Measurements from ENCODE around the gene TSPAN17. TPM values are rescaled to one million over a fixed set of nuclear protein-coding genes. Genes with fewer than 3 reads are reported as not detected.

Gene TSPAN17
- total RNA-seq, 1 experiment from 2014 or later: 50.1 TPM

DNA sequence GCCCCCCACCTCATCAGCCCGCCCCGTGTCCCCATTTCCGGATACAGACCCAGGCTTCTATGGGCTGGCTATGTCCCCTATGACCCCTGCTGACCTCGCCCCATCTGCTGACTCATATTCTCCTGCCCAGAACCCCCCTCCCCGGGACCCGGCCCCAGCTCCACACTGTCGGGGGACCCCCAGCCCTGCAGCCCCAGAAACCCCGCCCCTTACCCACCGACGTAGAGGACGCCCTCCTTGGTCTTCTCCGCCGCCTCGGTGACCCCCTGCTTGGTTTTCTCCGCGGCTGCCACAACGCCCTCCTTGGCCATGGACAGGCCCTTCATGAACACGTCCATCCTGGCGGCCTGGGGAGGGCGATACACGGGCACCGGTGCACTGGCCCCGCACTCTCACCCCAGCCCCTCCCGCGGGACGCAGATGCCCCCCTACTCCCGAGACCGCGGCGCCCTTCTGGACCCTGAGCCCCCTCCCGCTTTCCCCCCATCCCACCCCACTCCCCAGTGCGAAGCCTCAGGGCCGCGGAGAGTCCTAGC is 17.9 kb upstream of the TSPAN17 start:
- Histone ChIP-seq H3K36me3 (ENCODE audit: control insufficient read depth in 1 of 2, insufficient read depth in 2 of 2, low read length in 2 of 2) (no peaks in the 10 kb centered on the region), H3K27ac (ENCODE audit: low read depth, low read length) (no peak overlapping the region), H3K9me3 (ENCODE audit: control insufficient read depth in 1 of 2, insufficient read depth in 1 of 2, low read depth in 1 of 2, low read length in 2 of 2) (no peaks in the 10 kb centered on the region), H3K4me3 (replicated peaks in 1 of 2; ENCODE audit: low read depth in 1 of 2, low read length in 2 of 2) (no peak overlapping the region), H3K27me3 (ENCODE audit: insufficient read depth, low read length) (peaks cover 5% of the 10 kb centered on the region; the same call in 1 of the 2 replicates), H3K9me2 (ENCODE audit: insufficient read depth) (no peaks in the 10 kb centered on the region), H3K4me2 (ENCODE audit: low read length) (no peak overlapping the region), H3K79me2 (ENCODE audit: insufficient read depth, low read length) (no peaks in the 10 kb centered on the region), H4K20me1 (ENCODE audit: insufficient read depth) (no peaks in the 10 kb centered on the region), H3K4me1 (ENCODE audit: control insufficient read depth in 1 of 2, insufficient read depth in 2 of 2, low read length in 2 of 2) (peaks cover 0 to 18% of the 10 kb centered on the region in 2 experiments; a peak in 2 of 4 replicates), H3K9ac (ENCODE audit: low read length) (no peak overlapping the region), H2AFZ (ENCODE audit: low read depth, low read length, poor library complexity, severe bottlenecking) (no peak overlapping the region)
- no TSS peak for BruUV-seq (replicated peaks)
- no peak for ATAC-seq
- no peak for DNase-seq (ENCODE audit: low read depth, low spot score)
- POLR2A ChIA-PET: no interaction called here
- TF ChIP-seq EGR1 (IDR thresholded peaks at IDR 0.05; ENCODE audit: low read depth): no peak
- no peak for TF ChIP-seq FOSL1 (IDR thresholded peaks at IDR 0.05; ENCODE audit: low read depth)
- no peak for TF ChIP-seq CEBPB (IDR thresholded peaks at IDR 0.05; ENCODE audit: low read depth)
- TF ChIP-seq, protein P1, sequence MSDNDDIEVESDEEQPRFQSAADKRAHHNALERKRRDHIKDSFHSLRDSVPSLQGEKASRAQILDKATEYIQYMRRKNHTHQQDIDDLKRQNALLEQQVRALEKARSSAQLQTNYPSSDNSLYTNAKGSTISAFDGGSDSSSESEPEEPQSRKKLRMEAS (IDR thresholded peaks at IDR 0.05): no peak
- intact Hi-C loops (cut with micrococcal nuclease): no loop called here
- RAD21 ChIA-PET (ENCODE audit: low non-redundant PET in 1 of 2, low total read pairs in 2 of 2, uncharacterized antibody in 2 of 2, unreplicated experiment in 2 of 2): no interaction called here
- CTCF ChIA-PET: no interaction called here

DNA sequence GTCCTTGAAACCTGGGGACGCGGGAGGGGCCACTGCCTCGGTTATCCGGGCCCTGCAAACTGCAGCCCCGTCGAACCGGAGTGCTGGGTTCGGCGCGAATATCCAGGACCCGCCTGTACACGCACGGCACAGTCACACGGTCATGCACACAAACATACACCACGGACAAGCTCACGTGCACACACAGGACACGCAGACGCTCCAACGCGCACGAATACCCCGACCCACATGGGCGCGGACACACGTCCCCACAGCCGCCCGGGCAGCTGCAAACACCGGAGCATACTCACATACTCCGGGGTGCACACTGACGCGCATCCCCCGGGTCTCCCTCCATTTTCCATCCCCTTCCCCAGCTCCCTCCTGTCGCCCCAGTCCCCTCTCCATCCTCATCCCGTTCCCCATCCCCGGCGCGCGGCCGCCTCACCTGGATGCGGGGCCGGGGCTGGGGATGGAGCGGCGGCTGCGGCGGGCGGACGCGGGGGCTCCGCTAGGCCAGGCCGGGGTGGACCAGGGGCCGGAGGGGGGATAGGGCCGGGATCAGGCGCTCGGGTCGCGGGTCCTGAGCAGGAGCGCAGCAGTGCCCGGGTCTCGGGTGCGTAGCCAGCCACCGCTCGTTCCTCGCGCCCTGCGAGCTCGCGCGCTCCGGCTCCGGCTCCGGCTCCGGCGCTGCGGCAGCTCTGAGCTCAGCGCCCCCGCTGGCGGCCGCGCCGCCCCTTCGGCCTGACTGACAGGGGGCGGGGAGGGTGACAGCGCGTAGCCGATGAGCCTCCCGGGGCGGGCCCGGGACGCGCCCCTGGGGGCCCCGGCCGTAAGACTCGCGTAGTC is 17.2 kb upstream of the TSPAN17 start, which contains the start of the genes EIF4E1B and SNCB:
TSS of gene EIF4E1B (plus strand) at position 823 of the 828 bp plus-strand sequence. CDS start 12,113 bp downstream, outside the sequence.
TSS of gene SNCB (minus strand) at position 682 of the 828 bp plus-strand sequence. CDS start 880 bp downstream, outside the sequence.
- H3K4me3 ChIP-seq (replicated peaks in 1 of 2; ENCODE audit: low read depth in 1 of 2, low read length in 2 of 2): no peak within 1 kb of the TSS
- no peak within 1 kb of the TSS for H2AFZ ChIP-seq (ENCODE audit: low read depth, low read length, poor library complexity, severe bottlenecking)
- no peaks in the 10 kb centered on the region for H3K36me3 ChIP-seq (ENCODE audit: control insufficient read depth in 1 of 2, insufficient read depth in 2 of 2, low read length in 2 of 2)
- ChIA-PET CTCF (no interaction called here), POLR2A (no interaction called here), RAD21 (ENCODE audit: low non-redundant PET in 1 of 2, low total read pairs in 2 of 2, uncharacterized antibody in 2 of 2, unreplicated experiment in 2 of 2) (no interaction called here)
- no peaks in the 10 kb centered on the region for H3K79me2 ChIP-seq (ENCODE audit: insufficient read depth, low read length)
- TF ChIP-seq EZH2phosphoT487 (IDR thresholded peaks at IDR 0.05; ENCODE audit: borderline replicate concordance) (no peak), SP1 (IDR thresholded peaks at IDR 0.05; ENCODE audit: low read depth) (no peak), RAD21 (IDR thresholded peaks at IDR 0.05; ENCODE audit: low read depth) (no peak), CBX3 (IDR thresholded peaks at IDR 0.05; ENCODE audit: low read depth) (no peak), YY1 (IDR thresholded peaks at IDR 0.05; ENCODE audit: extremely low read depth, insufficient replicate concordance, low read depth, low read length) (no peak), JUND (IDR thresholded peaks at IDR 0.05) (no peak), SIN3A (IDR thresholded peaks at IDR 0.05; ENCODE audit: low read depth) (no peak), SRF (IDR thresholded peaks at IDR 0.05; ENCODE audit: low read depth) (no peak), TCF7L2 (IDR thresholded peaks at IDR 0.05; ENCODE audit: borderline replicate concordance, extremely low read depth, insufficient read depth, insufficient read length) (no peak)
- TF ChIP-seq, protein P2, sequence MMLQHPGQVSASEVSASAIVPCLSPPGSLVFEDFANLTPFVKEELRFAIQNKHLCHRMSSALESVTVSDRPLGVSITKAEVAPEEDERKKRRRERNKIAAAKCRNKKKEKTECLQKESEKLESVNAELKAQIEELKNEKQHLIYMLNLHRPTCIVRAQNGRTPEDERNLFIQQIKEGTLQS (IDR thresholded peaks at IDR 0.05): no peak
- TF ChIP-seq, protein P3, sequence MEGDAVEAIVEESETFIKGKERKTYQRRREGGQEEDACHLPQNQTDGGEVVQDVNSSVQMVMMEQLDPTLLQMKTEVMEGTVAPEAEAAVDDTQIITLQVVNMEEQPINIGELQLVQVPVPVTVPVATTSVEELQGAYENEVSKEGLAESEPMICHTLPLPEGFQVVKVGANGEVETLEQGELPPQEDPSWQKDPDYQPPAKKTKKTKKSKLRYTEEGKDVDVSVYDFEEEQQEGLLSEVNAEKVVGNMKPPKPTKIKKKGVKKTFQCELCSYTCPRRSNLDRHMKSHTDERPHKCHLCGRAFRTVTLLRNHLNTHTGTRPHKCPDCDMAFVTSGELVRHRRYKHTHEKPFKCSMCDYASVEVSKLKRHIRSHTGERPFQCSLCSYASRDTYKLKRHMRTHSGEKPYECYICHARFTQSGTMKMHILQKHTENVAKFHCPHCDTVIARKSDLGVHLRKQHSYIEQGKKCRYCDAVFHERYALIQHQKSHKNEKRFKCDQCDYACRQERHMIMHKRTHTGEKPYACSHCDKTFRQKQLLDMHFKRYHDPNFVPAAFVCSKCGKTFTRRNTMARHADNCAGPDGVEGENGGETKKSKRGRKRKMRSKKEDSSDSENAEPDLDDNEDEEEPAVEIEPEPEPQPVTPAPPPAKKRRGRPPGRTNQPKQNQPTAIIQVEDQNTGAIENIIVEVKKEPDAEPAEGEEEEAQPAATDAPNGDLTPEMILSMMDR (IDR thresholded peaks at IDR 0.05 in 2 of 3, conservative IDR thresholded peaks at IDR 0.05 in 1 of 3; ENCODE audit: borderline replicate concordance in 1 of 3, insufficient read depth in 1 of 3, low read depth in 2 of 3, low read length in 2 of 3): no peak
- TF ChIP-seq, protein P4, sequence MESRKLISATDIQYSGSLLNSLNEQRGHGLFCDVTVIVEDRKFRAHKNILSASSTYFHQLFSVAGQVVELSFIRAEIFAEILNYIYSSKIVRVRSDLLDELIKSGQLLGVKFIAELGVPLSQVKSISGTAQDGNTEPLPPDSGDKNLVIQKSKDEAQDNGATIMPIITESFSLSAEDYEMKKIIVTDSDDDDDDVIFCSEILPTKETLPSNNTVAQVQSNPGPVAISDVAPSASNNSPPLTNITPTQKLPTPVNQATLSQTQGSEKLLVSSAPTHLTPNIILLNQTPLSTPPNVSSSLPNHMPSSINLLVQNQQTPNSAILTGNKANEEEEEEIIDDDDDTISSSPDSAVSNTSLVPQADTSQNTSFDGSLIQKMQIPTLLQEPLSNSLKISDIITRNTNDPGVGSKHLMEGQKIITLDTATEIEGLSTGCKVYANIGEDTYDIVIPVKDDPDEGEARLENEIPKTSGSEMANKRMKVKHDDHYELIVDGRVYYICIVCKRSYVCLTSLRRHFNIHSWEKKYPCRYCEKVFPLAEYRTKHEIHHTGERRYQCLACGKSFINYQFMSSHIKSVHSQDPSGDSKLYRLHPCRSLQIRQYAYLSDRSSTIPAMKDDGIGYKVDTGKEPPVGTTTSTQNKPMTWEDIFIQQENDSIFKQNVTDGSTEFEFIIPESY (IDR thresholded peaks at IDR 0.05; ENCODE audit: extremely low read depth, insufficient replicate concordance, low read length): no peak
- H3K4me1 ChIP-seq (ENCODE audit: control insufficient read depth in 1 of 2, insufficient read depth in 2 of 2, low read length in 2 of 2): peaks cover 0 to 18% of the 10 kb centered on the region in 2 experiments; a peak in 2 of 4 replicates
- no peak within 1 kb of the TSS for H3K27ac ChIP-seq (ENCODE audit: low read depth, low read length)
- no peaks in the 10 kb centered on the region for H3K9me3 ChIP-seq (ENCODE audit: control insufficient read depth in 1 of 2, insufficient read depth in 1 of 2, low read depth in 1 of 2, low read length in 2 of 2)
- no peaks in the 10 kb centered on the region for H3K9me2 ChIP-seq (ENCODE audit: insufficient read depth)
- H3K27me3 ChIP-seq (ENCODE audit: insufficient read depth, low read length): peaks cover 5% of the 10 kb centered on the region; the same call in 1 of the 2 replicates
- no peak for ATAC-seq
- intact Hi-C loops (cut with micrococcal nuclease): no loop called here
- H4K20me1 ChIP-seq (ENCODE audit: insufficient read depth): no peaks in the 10 kb centered on the region
- no peak within 1 kb of the TSS for H3K4me2 ChIP-seq (ENCODE audit: low read length)
- BruUV-seq (replicated peaks): no TSS peak
- H3K9ac ChIP-seq (ENCODE audit: low read length): no peak within 1 kb of the TSS
- DNase-seq (ENCODE audit: low read depth, low spot score): no peak

Data from HCT116 (cell line).